SH-SY5Y (cell line): ENCODE data around the gene KCTD4.

Experiments
- GATA2 ChIP-seq: IDR thresholded peaks from 2 replicates; pipeline ENCODE4 v1.6.1; 2011; ENCODE audit warnings: mild to moderate bottlenecking, low read depth, low read length
- GATA3 ChIP-seq: IDR thresholded peaks from 2 replicates; pipeline ENCODE4 v1.6.1; 2011; ENCODE audit warnings: low read depth, mild to moderate bottlenecking, low read length, moderate library complexity

GRCh38 chr13:45225370-45225769 is 24.5 kb upstream of the KCTD4 start:
- TF ChIP-seq GATA2 (no peak), GATA3 (no peak)
